ENCODE measurements around the gene BMPR1A. TPM values are rescaled to one million over a fixed set of nuclear protein-coding genes. Genes with fewer than 3 reads are reported as not detected.

BMPR1A gene
- total and polyA plus RNA-seq, 7 experiments from 2014 or later = 2.1 to 11.3 (median 5.6) TPM

GRCh38 chr10:86718556-86718955 lies 37.9 kb upstream of the BMPR1A start:
- Mint-ChIP-seq H3K4me1 (peaks cover 0 to 9% (median 7%) of the 10 kb centered on the region in 7 donors), H3K27me3 (peaks cover 0 to 20% (median 8%) of the 10 kb centered on the region in 5 donors), H3K27ac (no peak overlapping the region), H3K4me3 (no peak overlapping the region), H3K9me3 (peaks cover 0 to under 1% (median 0%) of the 10 kb centered on the region in 11 donors), H3K36me3 (peaks cover 0 to 4% (median 0%) of the 10 kb centered on the region in 5 donors)
- intact Hi-C loops (cut with micrococcal nuclease) = no loop called here
- CTCF ChIA-PET = no interaction called here
- DNase-seq (no peak), ATAC-seq (no peak)
- Histone ChIP-seq H3K4me3 (ENCODE audit: low read length) (no peak overlapping the region), H3K9me3 (ENCODE audit: control insufficient read depth in 2 of 3, low read length in 3 of 3) (no peaks in the 10 kb centered on the region), H3K27me3 (ENCODE audit: control insufficient read depth in 2 of 2, insufficient read depth in 2 of 2, low read length in 2 of 2) (no peaks in the 10 kb centered on the region), H3K4me1 (ENCODE audit: control insufficient read depth in 2 of 2, insufficient read depth in 2 of 2, low read length in 2 of 2) (peaks cover 0 to 6% of the 10 kb centered on the region in 2 donors), H3K27ac (ENCODE audit: low read depth, low read length) (no peak overlapping the region), H3K36me3 (ENCODE audit: control insufficient read depth in 2 of 3, insufficient read depth in 3 of 3, low read length in 3 of 3) (no peaks in the 10 kb centered on the region)
- POLR2A ChIA-PET = no interaction called here

GRCh38 chr10:86721232-86721631 lies 35.2 kb upstream of the BMPR1A start:
- ChIA-PET CTCF (no interaction called here), POLR2A (interaction anchor here (0.6 kb wide), 1 partner anchor 160 kb away, joined by 3 read pairs; no protein-coding TSS in a partner anchor)
- Histone ChIP-seq H3K36me3 (ENCODE audit: control insufficient read depth in 2 of 3, insufficient read depth in 3 of 3, low read length in 3 of 3) (no peaks in the 10 kb centered on the region), H3K27me3 (ENCODE audit: control insufficient read depth in 2 of 2, insufficient read depth in 2 of 2, low read length in 2 of 2) (no peaks in the 10 kb centered on the region), H3K9me3 (ENCODE audit: control insufficient read depth in 2 of 3, low read length in 3 of 3) (no peaks in the 10 kb centered on the region), H3K4me1 (ENCODE audit: control insufficient read depth in 2 of 2, insufficient read depth in 2 of 2, low read length in 2 of 2) (peaks cover 0 to 7% of the 10 kb centered on the region in 2 donors), H3K4me3 (ENCODE audit: low read length) (no peak overlapping the region), H3K27ac (ENCODE audit: low read depth, low read length) (no peak overlapping the region)
- intact Hi-C loops (cut with micrococcal nuclease) = no loop called here
- Mint-ChIP-seq H3K36me3 (peaks cover 0 to 4% (median 0%) of the 10 kb centered on the region in 5 donors), H3K27ac (no peak overlapping the region), H3K9me3 (peaks cover 0 to 1% (median 0%) of the 10 kb centered on the region in 11 donors), H3K4me1 (peaks cover 0 to 9% (median 7%) of the 10 kb centered on the region in 7 donors), H3K27me3 (peaks cover 0 to 20% (median 9%) of the 10 kb centered on the region in 5 donors), H3K4me3 (no peak overlapping the region)
- ATAC-seq (no peak), DNase-seq (no peak)

GRCh38 chr10:86723009-86723408 lies 33.4 kb upstream of the BMPR1A start:
- Mint-ChIP-seq H3K27ac (no peak overlapping the region), H3K4me1 (peaks cover 0 to 9% (median 7%) of the 10 kb centered on the region in 7 donors), H3K27me3 (peaks cover 3 to 23% (median 9%) of the 10 kb centered on the region in 5 donors), H3K9me3 (peaks cover 0 to 1% (median 0%) of the 10 kb centered on the region in 11 donors), H3K4me3 (no peak overlapping the region), H3K36me3 (peaks cover 0 to 4% (median 0%) of the 10 kb centered on the region in 5 donors)
- H3K27me3 ChIP-seq (ENCODE audit: control insufficient read depth in 2 of 2, insufficient read depth in 2 of 2, low read length in 2 of 2) = no peaks in the 10 kb centered on the region
- H3K4me1 ChIP-seq (ENCODE audit: control insufficient read depth in 2 of 2, insufficient read depth in 2 of 2, low read length in 2 of 2) = peaks cover 0 to 7% of the 10 kb centered on the region in 2 donors
- H3K9me3 ChIP-seq (ENCODE audit: control insufficient read depth in 2 of 3, low read length in 3 of 3) = no peaks in the 10 kb centered on the region
- no peaks in the 10 kb centered on the region for H3K36me3 ChIP-seq (ENCODE audit: control insufficient read depth in 2 of 3, insufficient read depth in 3 of 3, low read length in 3 of 3)
- no peak for DNase-seq
- CTCF ChIA-PET = no interaction called here
- H3K4me3 ChIP-seq (ENCODE audit: low read length) = no peak overlapping the region
- ATAC-seq = no peak
- intact Hi-C loops (cut with micrococcal nuclease) = no loop called here
- no peak overlapping the region for H3K27ac ChIP-seq (ENCODE audit: low read depth, low read length)
- POLR2A ChIA-PET = no interaction called here

GRCh38 chr10:86724445-86724844 lies 32.0 kb upstream of the BMPR1A start:
- Mint-ChIP-seq H3K36me3 (peaks cover 0 to 4% (median 0%) of the 10 kb centered on the region in 5 donors), H3K4me3 (no peak overlapping the region), H3K27me3 (peaks cover 6 to 25% (median 9%) of the 10 kb centered on the region in 5 donors), H3K4me1 (peaks cover 0 to 9% (median 7%) of the 10 kb centered on the region in 7 donors), H3K9me3 (peaks cover 0 to 1% (median 0%) of the 10 kb centered on the region in 11 donors), H3K27ac (no peak overlapping the region)
- intact Hi-C loops (cut with micrococcal nuclease) = no loop called here
- Histone ChIP-seq H3K36me3 (ENCODE audit: control insufficient read depth in 2 of 3, insufficient read depth in 3 of 3, low read length in 3 of 3) (no peaks in the 10 kb centered on the region), H3K9me3 (ENCODE audit: control insufficient read depth in 2 of 3, low read length in 3 of 3) (no peaks in the 10 kb centered on the region), H3K27me3 (ENCODE audit: control insufficient read depth in 2 of 2, insufficient read depth in 2 of 2, low read length in 2 of 2) (no peaks in the 10 kb centered on the region), H3K4me3 (ENCODE audit: low read length) (no peak overlapping the region), H3K27ac (ENCODE audit: low read depth, low read length) (no peak overlapping the region), H3K4me1 (ENCODE audit: control insufficient read depth in 2 of 2, insufficient read depth in 2 of 2, low read length in 2 of 2) (peaks cover 0 to 7% of the 10 kb centered on the region in 2 donors)
- DNase-seq (no peak), ATAC-seq (no peak)
- POLR2A ChIA-PET = no interaction called here
- CTCF ChIA-PET = interaction anchor here (0.7 kb wide), 1 partner anchor 10 kb away, joined by 3 read pairs; no protein-coding TSS in a partner anchor

- Histone ChIP-seq H3K4me3 (ENCODE audit: low read length) (no peak overlapping the region), H3K4me1 (ENCODE audit: control insufficient read depth in 2 of 2, insufficient read depth in 2 of 2, low read length in 2 of 2) (peaks cover 0 to 7% of the 10 kb centered on the region in 2 donors), H3K9me3 (ENCODE audit: control insufficient read depth in 2 of 3, low read length in 3 of 3) (no peaks in the 10 kb centered on the region), H3K27ac (ENCODE audit: low read depth, low read length) (no peak overlapping the region), H3K27me3 (ENCODE audit: control insufficient read depth in 2 of 2, insufficient read depth in 2 of 2, low read length in 2 of 2) (no peaks in the 10 kb centered on the region), H3K36me3 (ENCODE audit: control insufficient read depth in 2 of 3, insufficient read depth in 3 of 3, low read length in 3 of 3) (no peaks in the 10 kb centered on the region)
- Mint-ChIP-seq H3K4me1 (peaks cover 0 to 9% (median 7%) of the 10 kb centered on the region in 7 donors), H3K27ac (no peak overlapping the region), H3K36me3 (peaks cover 0 to 4% (median 0%) of the 10 kb centered on the region in 5 donors), H3K4me3 (no peak overlapping the region), H3K9me3 (peaks cover 0 to 1% (median 0%) of the 10 kb centered on the region in 11 donors), H3K27me3 (peaks cover 5 to 19% (median 6%) of the 10 kb centered on the region in 5 donors)
- intact Hi-C loops (cut with micrococcal nuclease) = no loop called here
- POLR2A ChIA-PET = no interaction called here
- DNase-seq (no peak), ATAC-seq (no peak)
- CTCF ChIA-PET = no interaction called here
Measured at GRCh38 chr10:86725980-86726676, 30.3 kb upstream of the BMPR1A start.

GRCh38 chr10:86726677-86726999 lies 29.8 kb upstream of the BMPR1A start:
- H3K4me1 ChIP-seq (ENCODE audit: control insufficient read depth in 2 of 2, insufficient read depth in 2 of 2, low read length in 2 of 2) = peaks cover 0 to 7% of the 10 kb centered on the region in 2 donors
- H3K36me3 ChIP-seq (ENCODE audit: control insufficient read depth in 2 of 3, insufficient read depth in 3 of 3, low read length in 3 of 3) = no peaks in the 10 kb centered on the region
- no peak overlapping the region for H3K4me3 ChIP-seq (ENCODE audit: low read length)
- Mint-ChIP-seq H3K36me3 (peaks cover 0 to 3% (median 0%) of the 10 kb centered on the region in 5 donors), H3K4me1 (peaks cover 0 to 8% (median 7%) of the 10 kb centered on the region in 7 donors), H3K4me3 (no peak overlapping the region), H3K27me3 (peaks cover 3 to 17% (median 6%) of the 10 kb centered on the region in 5 donors), H3K9me3 (peaks cover 0 to 1% (median 0%) of the 10 kb centered on the region in 11 donors), H3K27ac (no peak overlapping the region)
- ChIA-PET CTCF (no interaction called here), POLR2A (no interaction called here)
- ATAC-seq = no peak
- no peaks in the 10 kb centered on the region for H3K27me3 ChIP-seq (ENCODE audit: control insufficient read depth in 2 of 2, insufficient read depth in 2 of 2, low read length in 2 of 2)
- intact Hi-C loops (cut with micrococcal nuclease) = no loop called here
- no peak overlapping the region for H3K27ac ChIP-seq (ENCODE audit: low read depth, low read length)
- H3K9me3 ChIP-seq (ENCODE audit: control insufficient read depth in 2 of 3, low read length in 3 of 3) = no peaks in the 10 kb centered on the region
- no peak for DNase-seq

- ChIA-PET POLR2A (no interaction called here), CTCF (no interaction called here)
- ATAC-seq (no peak), DNase-seq (no peak)
- peaks cover 0 to 17% (median 6%) of the 10 kb centered on the region in 5 donors for H3K27me3 Mint-ChIP-seq
- Histone ChIP-seq H3K36me3 (ENCODE audit: control insufficient read depth in 2 of 3, insufficient read depth in 3 of 3, low read length in 3 of 3) (no peaks in the 10 kb centered on the region), H3K4me3 (ENCODE audit: low read length) (no peak overlapping the region), H3K9me3 (ENCODE audit: control insufficient read depth in 2 of 3, low read length in 3 of 3) (no peaks in the 10 kb centered on the region), H3K27me3 (ENCODE audit: control insufficient read depth in 2 of 2, insufficient read depth in 2 of 2, low read length in 2 of 2) (no peaks in the 10 kb centered on the region), H3K27ac (ENCODE audit: low read depth, low read length) (no peak overlapping the region), H3K4me1 (ENCODE audit: control insufficient read depth in 2 of 2, insufficient read depth in 2 of 2, low read length in 2 of 2) (peaks cover 0 to 7% of the 10 kb centered on the region in 2 donors)
- no peak overlapping the region for H3K4me3 Mint-ChIP-seq
- no peak overlapping the region for H3K27ac Mint-ChIP-seq
- no peaks in the 10 kb centered on the region for H3K36me3 Mint-ChIP-seq
- H3K4me1 Mint-ChIP-seq = peaks cover 0 to 8% (median 6%) of the 10 kb centered on the region in 7 donors
- intact Hi-C loops (cut with micrococcal nuclease) = no loop called here
- H3K9me3 Mint-ChIP-seq = peaks cover 0 to 1% (median 0%) of the 10 kb centered on the region in 11 donors
Measured at GRCh38 chr10:86727470-86727869, 28.9 kb upstream of the BMPR1A start.
